SK-N-MC (cell line): ENCODE data around the gene MAP2.

ENCODE experiments used
- EZH2 ChIP-seq: fragments of 200-600 bp; sonication (generic); IDR thresholded peaks from one replicate; pipeline ENCODE4 v1.6.1; 2017; ENCODE audit warnings: antibody characterized with exemption
- FOXP2 ChIP-seq: optimal IDR thresholded peaks from 2 replicates; pipeline ENCODE3; 2011; ENCODE audit warnings: mild to moderate bottlenecking, moderate library complexity; ENCODE audit not compliant: insufficient read depth; ENCODE audit errors: extremely low read length, control extremely low read depth
- POLR2AphosphoS5 ChIP-seq: IDR thresholded peaks from 2 replicates; pipeline ENCODE4 v1.6.1; 2012; ENCODE audit warnings: mild to moderate bottlenecking, low read depth, low read length, borderline replicate concordance

DNA sequence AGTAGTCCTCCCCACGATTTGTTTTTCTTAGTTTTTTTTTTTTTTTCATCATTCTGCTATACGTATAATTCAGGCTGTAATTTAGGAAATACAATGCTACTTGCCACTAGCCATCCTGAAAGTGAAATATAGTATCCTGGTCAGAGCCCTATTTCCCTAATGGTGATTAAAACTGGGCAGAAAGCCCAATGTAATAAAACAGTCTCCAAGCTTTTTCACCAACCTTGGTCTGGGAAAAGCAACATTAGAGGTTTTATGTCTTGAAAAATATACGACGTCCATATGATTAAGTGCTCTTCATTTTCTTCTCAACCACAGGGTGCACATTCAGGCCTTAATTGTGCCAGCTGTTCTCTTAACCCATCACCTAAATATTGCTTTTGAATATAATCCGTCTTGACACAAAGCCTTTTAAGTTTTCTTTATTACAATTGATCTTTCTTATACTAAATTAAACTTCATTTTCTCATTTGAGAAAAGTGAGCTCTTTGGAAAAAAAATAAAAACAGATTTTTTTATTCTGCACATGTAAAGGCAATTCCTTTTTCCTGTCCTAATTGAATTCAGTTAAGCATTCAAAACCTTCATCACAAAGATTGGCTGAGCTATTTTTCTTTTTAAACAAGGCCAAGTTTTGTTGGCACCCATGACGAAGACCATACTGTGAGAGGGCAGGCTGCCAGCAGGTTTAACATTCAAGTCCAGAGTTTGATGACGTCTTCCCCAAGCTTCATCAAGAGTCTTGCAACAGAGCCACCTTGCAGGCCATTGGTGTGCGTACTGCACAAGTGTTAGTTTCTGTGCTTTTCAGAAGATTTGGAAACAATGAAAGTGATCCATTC, 52.7 kb downstream of the MAP2 start:
- TF ChIP-seq POLR2AphosphoS5 (no peak), EZH2 (no peak), FOXP2 (no peak)
